Measurements from ENCODE around the gene IVD. TPM values are rescaled to one million over a fixed set of nuclear protein-coding genes. Genes with fewer than 3 reads are reported as not detected.

IVD gene
- total RNA-seq, 1 experiment from 2014 or later: 93.1 TPM

- Histone ChIP-seq H3K27ac (ENCODE audit: insufficient read length, low read depth, low read length) (no peak within 1 kb of the TSS), H3K4ac (ENCODE audit: low read depth, low read length) (no peak within 1 kb of the TSS), H3K4me2 (ENCODE audit: insufficient read depth, insufficient read length, low read length) (peak within 1 kb of the TSS; percentile 59), H3K79me1 (ENCODE audit: insufficient read depth, low read depth, low read length, poor library complexity, severe bottlenecking) (no peaks in the 10 kb centered on the region), H3K56ac (ENCODE audit: insufficient read length, low read depth, low read length) (no peak within 1 kb of the TSS), H3K27me3 (ENCODE audit: insufficient read depth, low read length) (peaks cover 3% of the 10 kb centered on the region), H2BK120ac (ENCODE audit: low read depth, low read length, poor library complexity, severe bottlenecking) (no peak within 1 kb of the TSS), H2BK20ac (ENCODE audit: low read depth, low read length, poor library complexity, severe bottlenecking) (no peak within 1 kb of the TSS), H2AFZ (ENCODE audit: low read length) (no peak within 1 kb of the TSS), H3K14ac (ENCODE audit: insufficient read depth, low read length) (no peak within 1 kb of the TSS; the same call in 1 of the 2 replicates), H2BK15ac (ENCODE audit: low read depth, low read length) (no peak within 1 kb of the TSS), H4K91ac (ENCODE audit: insufficient read length, low read depth, low read length) (no peak within 1 kb of the TSS), H4K20me1 (ENCODE audit: control insufficient read depth, insufficient read depth, insufficient read length) (no peaks in the 10 kb centered on the region), H3K9me3 (ENCODE audit: control insufficient read depth, low read depth, low read length) (no peaks in the 10 kb centered on the region), H3K23ac (ENCODE audit: insufficient read length, low read depth, low read length) (no peak within 1 kb of the TSS), H3K18ac (ENCODE audit: insufficient read length, low read depth, low read length) (no peak within 1 kb of the TSS), H4K5ac (ENCODE audit: insufficient read length, low read depth, low read length) (no peak within 1 kb of the TSS), H3K23me2 (ENCODE audit: insufficient read length, low read depth, low read length, poor library complexity, severe bottlenecking) (peaks cover 8% of the 10 kb centered on the region), H3K9ac (ENCODE audit: extremely low read depth, insufficient read length, low read length) (no peak within 1 kb of the TSS), H2BK12ac (ENCODE audit: insufficient read length, low read depth, low read length) (no peak within 1 kb of the TSS), H4K8ac (replicated peaks; ENCODE audit: insufficient read length, low read depth, low read length) (no peak within 1 kb of the TSS), H3T11ph (ENCODE audit: low read length) (no peak within 1 kb of the TSS), H3K4me1 (ENCODE audit: insufficient read depth, low read length) (no peaks in the 10 kb centered on the region; the same call in 1 of the 2 replicates), H3K79me2 (ENCODE audit: insufficient read depth, low read length) (no peaks in the 10 kb centered on the region), H2BK5ac (ENCODE audit: insufficient read length, low read length) (no peak within 1 kb of the TSS), H2AK5ac (ENCODE audit: insufficient read length, low read length) (no peak within 1 kb of the TSS)
- Mint-ChIP-seq H3K36me3 (ENCODE audit: insufficient read depth in 1 of 3, low read depth in 3 of 3) (no peaks in the 10 kb centered on the region; a peak in 1 of 7 replicates), H3K4me1 (peaks cover 25 to 33% of the 10 kb centered on the region in 2 experiments), H3K27me3 (ENCODE audit: low read depth) (peaks cover 51% of the 10 kb centered on the region), H3K27ac (no peak within 1 kb of the TSS), H3K4me3 (peak within 1 kb of the TSS; percentile 74 to 84), H3K9me3 (no peaks in the 10 kb centered on the region)
- TF ChIP-seq CTCF (conservative IDR thresholded peaks at IDR 0.05): no peak
- WGBS (ENCODE audit: extremely low coverage, insufficient read length, low lambda C conversion rate): no CpG with 5 or more reads among the region's 82 CpGs
- DNase-seq: peak; percentile 91
These were observed 47.7 kb upstream of the IVD start, which contains the start of gene DISP2 for GRCh38 chr15:40357723-40358470. Gene DISP2, plus strand, starts transcription at chr15:40358219. Its CDS starts 103 bp downstream, at chr15:40358322.
